NT2/D1 (cell line): Measurements from ENCODE around the gene SNX14.
"Not testable (repeated sequence)": the region's sequence is repeated elsewhere in the genome, so short reads cannot be mapped to it uniquely, and the experiment has no call there.

Experiments
- DNase-seq: peaks from one replicate; pipeline ENCODE4 v3.0.0-alpha.2; 2011; ENCODE audit warnings: low read depth, low spot score
- H3K27me3 ChIP-seq: 2 replicates; pipeline ENCODE4 v1.6.0; 2011; ENCODE audit warnings: mild to moderate bottlenecking; ENCODE audit not compliant: insufficient read length, insufficient read depth
- H3K36me3 ChIP-seq: 2 replicates; pipeline ENCODE4 v1.6.1; 2011; ENCODE audit warnings: mild to moderate bottlenecking, low read length, mixed read lengths; ENCODE audit not compliant: insufficient read depth, insufficient read length
- H3K4me1 ChIP-seq: 2 replicates; pipeline ENCODE4 v1.5.1; 2011; ENCODE audit not compliant: insufficient read depth, insufficient read length
- H3K4me3 ChIP-seq: 2 replicates; pipeline ENCODE4 v1.5.1; 2011; ENCODE audit warnings: low read depth; ENCODE audit not compliant: insufficient read length
- H3K9ac ChIP-seq: 2 replicates; pipeline ENCODE4 v1.6.0; 2011; ENCODE audit warnings: low read depth; ENCODE audit not compliant: insufficient read length
- H3K9me3 ChIP-seq: 2 replicates; pipeline ENCODE4 v1.5.1; 2011; ENCODE audit warnings: mild to moderate bottlenecking, low read length; ENCODE audit not compliant: insufficient read depth
- SUZ12 ChIP-seq: IDR thresholded peaks from 2 replicates; pipeline ENCODE4 v1.6.1; 2011; ENCODE audit not compliant: insufficient read length, insufficient read depth; ENCODE audit errors: extremely low read depth
- YY1 ChIP-seq: IDR thresholded peaks from 2 replicates; pipeline ENCODE4 v1.6.1; 2011; ENCODE audit not compliant: insufficient read length, insufficient read depth
- ZNF274 ChIP-seq: IDR thresholded peaks from 2 replicates; pipeline ENCODE4 v1.6.1; 2011; ENCODE audit warnings: mild to moderate bottlenecking, low read depth, low read length

Gene SNX14

GRCh38 chr6:85565736-85566135, 27.9 kb downstream of the SNX14 start:
- Histone ChIP-seq H3K4me1 (no peaks in the 10 kb centered on the region), H3K9ac (no peak overlapping the region), H3K27me3 (no peaks in the 10 kb centered on the region), H3K4me3 (no peak overlapping the region), H3K36me3 (no peaks in the 10 kb centered on the region), H3K9me3 (no peaks in the 10 kb centered on the region)
- DNase-seq, result no peak
- no peak for TF ChIP-seq YY1
- no peak for TF ChIP-seq SUZ12
- no peak for TF ChIP-seq ZNF274

GRCh38 chr6:85564223-85564622, 29.4 kb downstream of the SNX14 start:
- not testable (repeated sequence) for H3K9ac ChIP-seq, H3K4me3 ChIP-seq, DNase-seq, H3K36me3 ChIP-seq, H3K9me3 ChIP-seq, H3K4me1 ChIP-seq, H3K27me3 ChIP-seq

- DNase-seq, result no peak
Observed at GRCh38 chr6:85561750-85562357, 31.8 kb downstream of the SNX14 start.

GRCh38 chr6:85556992-85557668, 36.5 kb downstream of the SNX14 start:
- peaks cover 2% of the 10 kb centered on the region for H3K4me1 ChIP-seq
- H3K36me3 ChIP-seq, result no peaks in the 10 kb centered on the region
- H3K9me3 ChIP-seq, result no peaks in the 10 kb centered on the region
- DNase-seq, result no peak
- no peaks in the 10 kb centered on the region for H3K27me3 ChIP-seq
- no peak overlapping the region for H3K9ac ChIP-seq
- no peak overlapping the region for H3K4me3 ChIP-seq
- no peak for TF ChIP-seq YY1
- no peak for TF ChIP-seq SUZ12
- no peak for TF ChIP-seq ZNF274

More at GRCh38 chr6:85561750-85562357, 31.8 kb downstream of the SNX14 start:
- no peak for TF ChIP-seq YY1
- no peak for TF ChIP-seq ZNF274
- no peak for TF ChIP-seq SUZ12
- Histone ChIP-seq H3K4me3 (no peak overlapping the region), H3K9ac (no peak overlapping the region), H3K4me1 (no peaks in the 10 kb centered on the region), H3K36me3 (no peaks in the 10 kb centered on the region), H3K9me3 (no peaks in the 10 kb centered on the region), H3K27me3 (no peaks in the 10 kb centered on the region)

GRCh38 chr6:85552652-85553051, 41.0 kb downstream of the SNX14 start:
- H3K4me3 ChIP-seq, result no peak overlapping the region
- peak; percentile 30 for DNase-seq
- H3K9me3 ChIP-seq, result peaks cover 5% of the 10 kb centered on the region; the same call in 1 of the 2 replicates
- TF ChIP-seq SUZ12 (no peak), YY1 (no peak), ZNF274 (no peak)
- H3K9ac ChIP-seq, result no peak overlapping the region
- no peaks in the 10 kb centered on the region for H3K27me3 ChIP-seq
- H3K4me1 ChIP-seq, result peaks cover 2% of the 10 kb centered on the region
- peaks cover 2% of the 10 kb centered on the region for H3K36me3 ChIP-seq

- TF ChIP-seq SUZ12 (no peak), YY1 (no peak), ZNF274 (no peak)
- Histone ChIP-seq H3K4me1 (peaks cover 2% of the 10 kb centered on the region), H3K4me3 (no peak overlapping the region), H3K9me3 (peaks cover 5% of the 10 kb centered on the region; the same call in 1 of the 2 replicates), H3K27me3 (no peaks in the 10 kb centered on the region), H3K36me3 (peaks cover 2% of the 10 kb centered on the region), H3K9ac (no peak overlapping the region)
- no peak for DNase-seq
Observed at GRCh38 chr6:85551264-85551663, 42.4 kb downstream of the SNX14 start.

GRCh38 chr6:85547719-85548118, 45.9 kb downstream of the SNX14 start:
- no peak for DNase-seq
- no peak for TF ChIP-seq ZNF274
- peaks cover 10% of the 10 kb centered on the region for H3K36me3 ChIP-seq
- H3K27me3 ChIP-seq, result no peaks in the 10 kb centered on the region
- no peaks in the 10 kb centered on the region for H3K4me1 ChIP-seq
- H3K9ac ChIP-seq, result no peak overlapping the region
- no peak overlapping the region for H3K4me3 ChIP-seq
- H3K9me3 ChIP-seq, result peaks cover 5% of the 10 kb centered on the region; the same call in 1 of the 2 replicates

- DNase-seq, result no peak
- Histone ChIP-seq H3K9ac (no peak overlapping the region), H3K36me3 (peaks cover 13% of the 10 kb centered on the region), H3K27me3 (no peaks in the 10 kb centered on the region), H3K4me1 (no peaks in the 10 kb centered on the region), H3K9me3 (no peaks in the 10 kb centered on the region), H3K4me3 (no peak overlapping the region)
- no peak for TF ChIP-seq SUZ12
- TF ChIP-seq ZNF274, result no peak
- TF ChIP-seq YY1, result no peak
Observed at GRCh38 chr6:85544776-85545175, 48.9 kb downstream of the SNX14 start.
